Mesodermal cell (in vitro differentiated cells): Measurements from ENCODE around the gene ADAMTSL1.
"Not testable (repeated sequence)": the region's sequence is repeated elsewhere in the genome, so short reads cannot be mapped to it uniquely, and the experiment has no call there.

ENCODE experiments used
- H3K27ac ChIP-seq: 2 replicates; pipeline ENCODE4 v1.7.0; 2013; ENCODE audit warnings: mild to moderate bottlenecking, low read depth, low read length, moderate library complexity; ENCODE audit not compliant: severe bottlenecking
- H3K36me3 ChIP-seq: 2 replicates; pipeline ENCODE4 v1.7.1; 2013; ENCODE audit warnings: mild to moderate bottlenecking, low read length, moderate library complexity; ENCODE audit not compliant: control insufficient read depth, insufficient read depth
- H3K4me1 ChIP-seq: one replicate; pipeline ENCODE4 v1.7.1; 2013; ENCODE audit warnings: mild to moderate bottlenecking, low read length; ENCODE audit not compliant: insufficient read depth, control insufficient read depth, poor library complexity, severe bottlenecking
- H3K4me3 ChIP-seq: 2 replicates; pipeline ENCODE4 v1.7.0; 2013; ENCODE audit warnings: low read length, control low read depth, mild to moderate bottlenecking; ENCODE audit not compliant: insufficient read depth, poor library complexity, severe bottlenecking; ENCODE audit errors: extremely low read depth
- H3K9me3 ChIP-seq: 2 replicates; pipeline ENCODE4 v1.7.1; 2013; ENCODE audit warnings: mild to moderate bottlenecking, low read length, moderate library complexity; ENCODE audit not compliant: control insufficient read depth
- WGBS, 2 experiments: methylation state at CpG; one replicate each; pipeline ENCODE4 v1.1.5; 2013; ENCODE audit warnings: missing lambda C conversion rate in 2 of 2; ENCODE audit not compliant: insufficient coverage in 2 of 2; 5-methylcytosine and 5-hydroxymethylcytosine counted together

ADAMTSL1 gene

DNA sequence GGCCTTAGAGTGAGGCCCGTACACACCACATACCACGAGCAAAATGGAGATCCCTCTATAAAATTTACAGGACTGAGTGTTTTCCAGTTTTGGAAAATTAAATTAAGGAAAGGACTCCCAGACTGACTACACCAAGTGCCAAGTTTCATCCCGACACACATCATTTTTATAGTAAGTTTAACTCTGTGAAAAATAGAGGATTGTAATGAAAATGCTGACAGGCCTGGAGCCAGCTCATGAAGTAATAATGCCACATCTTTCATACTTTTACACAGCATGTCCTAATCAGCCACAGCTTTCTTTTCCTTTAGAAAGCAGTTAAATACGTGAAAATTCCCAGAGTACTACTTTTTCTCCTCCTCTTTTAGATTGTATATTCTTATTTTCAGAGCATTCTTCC is 389.8 kb downstream of the ADAMTSL1 start:
- no peaks in the 10 kb centered on the region for H3K9me3 ChIP-seq
- H3K4me3 ChIP-seq: no peak overlapping the region
- 80% methylated on average over 1 to 2 of the region's 4 CpGs for WGBS, 2 experiments
- H3K27ac ChIP-seq: no peak overlapping the region
- no peaks in the 10 kb centered on the region for H3K36me3 ChIP-seq
- H3K4me1 ChIP-seq: no peaks in the 10 kb centered on the region

DNA sequence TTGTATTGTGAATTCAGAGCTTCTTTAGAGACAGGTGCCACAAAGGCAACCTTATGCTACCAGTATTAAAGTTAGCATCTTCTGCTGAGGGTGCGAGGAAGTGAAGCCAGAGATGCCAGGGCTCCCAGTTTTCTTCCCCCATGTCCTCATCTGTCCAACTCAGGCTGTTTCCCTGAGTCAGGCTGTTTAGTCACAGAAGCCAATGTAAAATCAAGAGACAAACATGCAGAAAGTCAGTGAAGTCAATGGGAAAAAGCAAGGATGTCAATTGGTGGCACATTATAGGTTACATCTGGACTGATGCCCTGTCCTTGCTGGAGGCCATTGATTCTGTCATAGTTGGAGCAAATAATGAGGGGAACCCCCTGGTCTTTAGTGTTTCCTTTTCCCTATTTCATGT is 390.6 kb downstream of the ADAMTSL1 start:
- Histone ChIP-seq H3K27ac (no peak overlapping the region), H3K9me3 (no peaks in the 10 kb centered on the region), H3K4me1 (no peaks in the 10 kb centered on the region), H3K4me3 (no peak overlapping the region), H3K36me3 (no peaks in the 10 kb centered on the region)
- WGBS, 2 experiments: 88 to 100% methylated on average over 1 of the region's 1 CpG

DNA sequence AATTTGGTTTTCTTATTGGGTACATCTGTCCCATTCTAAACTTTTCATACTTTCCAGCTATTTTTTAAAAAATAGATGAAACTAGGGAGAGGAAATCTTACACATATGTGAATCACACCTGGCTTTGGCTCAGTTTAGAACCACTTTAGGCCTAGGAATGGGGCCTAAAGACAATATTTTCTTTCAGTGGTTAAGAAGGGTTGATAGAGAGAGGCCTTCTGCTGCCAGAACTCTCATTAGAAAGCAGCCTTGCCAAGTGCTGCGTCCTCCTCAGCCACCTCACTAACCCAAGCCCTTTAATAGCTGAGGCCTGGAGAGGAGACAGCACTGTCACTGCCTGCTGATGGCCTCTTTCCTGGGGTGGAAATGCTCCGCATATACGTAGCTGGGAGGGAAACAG is 391.6 kb downstream of the ADAMTSL1 start:
- Histone ChIP-seq H3K4me1 (no peaks in the 10 kb centered on the region), H3K4me3 (no peak overlapping the region), H3K9me3 (no peaks in the 10 kb centered on the region), H3K36me3 (no peaks in the 10 kb centered on the region), H3K27ac (no peak overlapping the region)
- 100% methylated on average over 2 of the region's 3 CpGs; no CpG with 5 or more reads in 1 of the 2 experiments for WGBS, 2 experiments

DNA sequence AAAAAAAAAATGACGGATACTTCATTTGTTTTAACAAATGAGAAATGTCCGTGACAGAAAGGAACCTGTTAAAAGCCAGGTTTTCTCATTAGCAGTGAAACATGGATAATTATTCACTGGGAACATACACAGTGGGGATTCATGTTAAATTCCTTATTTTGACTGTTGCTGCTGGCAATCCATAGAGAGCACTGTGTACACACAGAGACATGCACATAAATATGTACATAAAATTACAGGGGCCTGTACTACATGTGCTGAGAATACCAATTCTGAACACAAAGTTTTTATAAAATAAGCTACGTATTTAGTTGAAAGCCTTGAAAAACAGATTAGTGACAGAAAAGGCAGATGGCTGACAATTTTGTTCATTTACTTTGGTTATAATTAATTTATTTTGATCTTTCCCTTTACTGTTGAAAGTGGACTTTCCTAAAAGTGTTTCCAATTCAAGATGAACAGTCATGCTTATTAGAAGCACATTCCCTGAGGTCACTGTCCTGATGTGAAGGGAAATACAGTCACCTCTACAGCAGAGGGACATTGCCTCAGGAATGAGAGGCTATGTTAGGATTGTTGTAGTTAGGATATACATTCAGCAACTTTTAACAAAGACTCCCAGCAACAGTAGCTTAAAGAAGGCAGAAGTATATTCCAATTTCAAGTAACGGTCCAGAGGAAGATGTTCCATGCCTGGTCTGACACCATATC is 392.3 kb downstream of the ADAMTSL1 start:
- Histone ChIP-seq H3K4me3 (no peak overlapping the region), H3K4me1 (no peaks in the 10 kb centered on the region), H3K27ac (no peak overlapping the region), H3K9me3 (no peaks in the 10 kb centered on the region), H3K36me3 (no peaks in the 10 kb centered on the region)
- WGBS, 2 experiments: 100% methylated on average over 3 of the region's 4 CpGs; no CpG with 5 or more reads in 1 of the 2 experiments

DNA sequence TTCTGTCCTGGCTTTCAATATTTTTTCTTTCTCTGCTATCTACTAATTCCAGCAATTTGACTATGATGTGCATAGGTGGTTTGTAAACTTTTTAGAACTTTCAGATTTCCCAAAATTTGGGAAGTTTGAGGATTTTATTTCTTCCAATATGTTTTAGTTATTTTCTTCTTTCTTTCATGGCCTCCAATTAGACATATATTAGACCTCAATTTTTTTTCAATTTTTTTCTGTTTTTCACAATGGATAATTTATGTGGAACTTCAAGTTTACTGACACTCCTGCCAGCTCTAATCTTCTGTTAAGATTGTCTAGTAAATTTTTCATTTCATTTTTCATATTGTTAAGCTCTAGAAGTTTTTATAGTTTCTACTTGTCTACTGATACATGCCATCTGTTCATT is 395.8 kb downstream of the ADAMTSL1 start:
- Histone ChIP-seq H3K4me3 (no peak overlapping the region), H3K27ac (no peak overlapping the region), H3K36me3 (no peaks in the 10 kb centered on the region), H3K9me3 (no peaks in the 10 kb centered on the region), H3K4me1 (no peaks in the 10 kb centered on the region)

DNA sequence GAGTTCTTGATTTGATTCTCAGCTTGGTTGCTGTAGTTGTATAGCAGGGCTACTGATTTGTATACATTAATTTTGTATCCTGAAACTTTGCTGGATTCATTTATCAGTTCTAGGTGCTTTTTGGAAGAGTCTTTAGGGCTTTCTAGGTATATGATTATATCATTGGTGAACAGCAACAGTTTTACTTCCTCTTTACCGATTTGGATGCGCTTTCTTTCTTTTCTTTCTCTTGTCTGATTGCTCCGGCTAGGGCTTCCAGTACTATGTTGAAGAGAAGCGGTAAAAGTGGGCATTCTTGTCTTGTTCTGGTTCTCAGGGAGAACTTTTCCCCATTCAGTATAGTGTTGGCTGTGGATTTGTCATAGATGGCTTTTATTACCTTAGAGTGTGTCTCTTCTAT is 400.1 kb downstream of the ADAMTSL1 start:
- Histone ChIP-seq H3K4me1 (no peaks in the 10 kb centered on the region), H3K9me3 (no peaks in the 10 kb centered on the region), H3K27ac (no peak overlapping the region), H3K4me3 (no peak overlapping the region), H3K36me3 (no peaks in the 10 kb centered on the region)
- 100% methylated on average over 2 of the region's 4 CpGs; no CpG with 5 or more reads in 1 of the 2 experiments for WGBS, 2 experiments

DNA sequence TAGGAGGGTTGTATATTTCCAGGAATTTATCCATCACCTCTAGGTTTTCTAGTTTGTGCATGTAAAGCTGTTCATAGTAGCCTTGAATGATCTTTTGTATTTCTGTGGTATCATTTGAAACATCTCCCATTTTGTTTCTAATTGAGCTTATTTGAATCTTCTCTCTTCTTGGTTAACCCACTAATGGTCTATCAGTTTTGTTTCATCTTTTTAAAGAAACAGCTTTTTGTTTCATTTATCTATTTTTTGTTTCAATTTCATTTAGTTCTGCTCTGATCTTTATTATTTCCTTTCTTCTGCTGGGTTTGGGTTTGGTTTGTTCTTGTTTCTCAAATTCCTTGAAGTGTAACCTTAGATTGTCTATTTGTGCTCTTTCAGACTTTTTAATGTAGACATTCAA is 401.0 kb downstream of the ADAMTSL1 start:
- not testable (repeated sequence) for H3K36me3 ChIP-seq, H3K9me3 ChIP-seq, H3K27ac ChIP-seq, H3K4me3 ChIP-seq, H3K4me1 ChIP-seq

DNA sequence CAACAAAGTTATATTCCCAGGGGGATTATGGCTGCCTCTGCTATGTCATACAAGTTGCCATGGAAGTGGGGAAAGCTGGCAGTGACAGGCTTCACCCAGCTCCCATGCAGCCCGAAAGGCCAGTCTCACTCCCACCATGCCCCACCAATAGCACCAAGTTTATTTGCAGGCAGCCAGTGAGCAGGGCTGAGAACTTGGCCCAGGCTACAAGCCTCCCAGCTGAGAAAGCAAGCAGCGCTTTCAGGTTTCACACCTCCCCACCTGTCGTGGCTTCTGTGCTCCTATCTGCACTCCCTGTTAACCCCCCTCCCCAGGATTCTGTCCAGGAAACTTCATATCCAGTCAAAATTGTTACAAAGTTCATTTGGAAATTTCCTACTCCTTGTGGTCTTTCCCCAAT is 404.0 kb downstream of the ADAMTSL1 start:
- WGBS, 2 experiments: 69 to 93% methylated on average over 2 to 3 of the region's 3 CpGs
- Histone ChIP-seq H3K4me1 (no peaks in the 10 kb centered on the region), H3K27ac (no peak overlapping the region), H3K4me3 (no peak overlapping the region), H3K36me3 (no peaks in the 10 kb centered on the region), H3K9me3 (peaks cover 2% of the 10 kb centered on the region)

DNA sequence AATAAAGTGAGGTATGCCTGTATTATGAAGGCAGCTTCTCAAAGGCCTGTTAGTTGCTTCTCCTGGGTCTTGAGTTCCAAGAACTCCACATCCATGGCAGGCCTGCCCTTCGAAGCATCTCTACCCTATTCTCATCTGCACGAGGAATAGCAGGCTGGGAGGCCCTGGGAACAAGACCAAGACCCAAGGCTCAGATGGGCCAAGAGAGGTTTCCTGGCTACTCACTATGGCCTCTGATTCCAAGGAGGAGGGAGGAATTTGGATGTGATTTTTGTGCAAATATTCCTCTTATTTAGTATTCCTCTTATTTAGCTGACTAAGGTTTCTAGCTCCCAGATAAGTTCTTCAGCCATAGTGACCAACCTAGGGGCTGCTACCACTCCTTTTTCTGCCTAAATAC is 407.8 kb downstream of the ADAMTSL1 start:
- Histone ChIP-seq H3K36me3 (no peaks in the 10 kb centered on the region), H3K27ac (no peak overlapping the region), H3K4me3 (no peak overlapping the region), H3K4me1 (no peaks in the 10 kb centered on the region), H3K9me3 (peaks cover 14% of the 10 kb centered on the region)
- WGBS, 2 experiments: 100% methylated on average over 1 of the region's 2 CpGs

DNA sequence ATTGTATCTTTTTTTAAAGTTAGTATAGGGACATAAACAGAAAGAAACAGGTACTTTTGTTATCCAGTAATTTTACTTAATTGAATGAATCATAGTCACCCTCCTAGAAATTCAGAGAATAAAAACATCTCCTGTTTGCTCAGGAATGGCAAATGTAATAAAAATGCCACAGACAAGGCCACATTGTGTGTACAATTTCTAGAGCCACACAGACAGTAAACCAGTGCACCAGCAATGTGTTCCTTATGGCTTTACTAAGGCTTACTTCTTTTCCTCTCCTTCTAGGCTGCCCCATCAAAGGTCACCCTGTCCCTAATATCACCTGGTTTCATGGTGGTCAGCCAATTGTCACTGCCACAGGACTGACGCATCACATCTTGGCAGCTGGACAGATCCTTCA is 413.6 kb downstream of the ADAMTSL1 start:
- no peak overlapping the region for H3K4me3 ChIP-seq
- no peaks in the 10 kb centered on the region for H3K36me3 ChIP-seq
- no peak overlapping the region for H3K27ac ChIP-seq
- H3K4me1 ChIP-seq: no peaks in the 10 kb centered on the region
- 86 to 100% methylated on average over 1 of the region's 1 CpG for WGBS, 2 experiments
- H3K9me3 ChIP-seq: peaks cover 14% of the 10 kb centered on the region

DNA sequence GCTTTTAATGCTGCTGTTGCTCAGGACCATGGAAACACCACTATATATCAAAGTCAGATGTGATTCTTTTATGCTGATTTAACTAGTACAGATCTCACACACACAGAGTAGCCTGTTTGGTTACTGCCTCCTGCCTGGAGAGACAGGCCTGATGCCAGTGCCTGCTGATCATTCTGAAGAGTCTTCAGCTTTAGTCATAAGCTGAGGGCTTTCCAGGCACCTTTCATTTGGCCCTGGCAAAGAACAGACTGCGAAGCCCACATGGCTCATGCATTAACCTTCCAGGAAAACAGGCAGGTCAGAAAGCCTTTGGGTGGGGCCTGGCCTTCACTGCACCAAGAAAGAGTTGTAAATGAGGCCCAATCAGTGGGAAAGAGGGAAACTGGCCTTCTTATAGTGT is 414.3 kb downstream of the ADAMTSL1 start:
- WGBS, 2 experiments: 100% methylated on average over 1 of the region's 1 CpG
- Histone ChIP-seq H3K4me1 (no peaks in the 10 kb centered on the region), H3K36me3 (no peaks in the 10 kb centered on the region), H3K4me3 (no peak overlapping the region), H3K9me3 (peaks cover 9% of the 10 kb centered on the region), H3K27ac (no peak overlapping the region)
